ENCODE results near the gene MPHOSPH9.
"Not testable (repeated sequence)": the region's sequence is repeated elsewhere in the genome, so short reads cannot be mapped to it uniquely, and the experiment has no call there.

The MPHOSPH9 gene

GRCh38 chr12:123223241-123223668 lies 9.7 kb downstream of the MPHOSPH9 start:
- DNase-seq, result peak; percentile 35

GRCh38 chr12:123207815-123208214 lies 25.1 kb downstream of the MPHOSPH9 start:
- DNase-seq, result not testable (repeated sequence)

- DNase-seq, result peak; percentile 7
These were observed 26.1 kb downstream of the MPHOSPH9 start for GRCh38 chr12:123206794-123207193.

GRCh38 chr12:123200414-123200813 lies 32.5 kb downstream of the MPHOSPH9 start:
- no peak for DNase-seq

GRCh38 chr12:123199936-123200335 lies 33.0 kb downstream of the MPHOSPH9 start:
- DNase-seq, result no peak

- no peak for DNase-seq
These were observed 45.3 kb downstream of the MPHOSPH9 start for GRCh38 chr12:123187637-123188036.

- no peak for DNase-seq
These were observed 52.8 kb downstream of the MPHOSPH9 start for GRCh38 chr12:123180171-123180570.

- DNase-seq, result no peak
These were observed 61.0 kb downstream of the MPHOSPH9 start for GRCh38 chr12:123171967-123172366.

- no peak for DNase-seq
These were observed 65.6 kb downstream of the MPHOSPH9 start for GRCh38 chr12:123167329-123167728.

- DNase-seq, result no peak
These were observed 67.4 kb downstream of the MPHOSPH9 start for GRCh38 chr12:123165537-123165936.

- no peak for DNase-seq
These were observed 68.2 kb downstream of the MPHOSPH9 start for GRCh38 chr12:123164710-123165261.

GRCh38 chr12:123164222-123164621 lies 68.7 kb downstream of the MPHOSPH9 start:
- no peak for DNase-seq

- no peak for DNase-seq
These were observed 69.7 kb downstream of the MPHOSPH9 start for GRCh38 chr12:123163227-123163626.

- DNase-seq, result no peak
These were observed 72.0 kb downstream of the MPHOSPH9 start for GRCh38 chr12:123160801-123161487.

- DNase-seq, result no peak
These were observed 79.0 kb downstream of the MPHOSPH9 start for GRCh38 chr12:123153906-123154305.

- DNase-seq, result no peak
These were observed 80.1 kb downstream of the MPHOSPH9 start for GRCh38 chr12:123152833-123153232.

- DNase-seq, result peak; percentile 24
These were observed 81.2 kb downstream of the MPHOSPH9 start for GRCh38 chr12:123151457-123152454.

- peak; percentile 75 for DNase-seq
These were observed 82.0 kb downstream of the MPHOSPH9 start, which contains the start of gene PITPNM2 for GRCh38 chr12:123150744-123151456. Gene PITPNM2 (minus strand): TSS chr12:123151090. CDS start chr12:123034590, 116,500 bp downstream.

GRCh38 chr12:123150275-123150743 lies 82.6 kb downstream of the MPHOSPH9 start:
- DNase-seq, result peak; percentile 33

- no peak for DNase-seq
These were observed 83.3 kb downstream of the MPHOSPH9 start for GRCh38 chr12:123149501-123150274.

GRCh38 chr12:123149088-123149487 lies 83.9 kb downstream of the MPHOSPH9 start:
- DNase-seq, result no peak
